ENCODE data around the gene TM9SF2.

GRCh38 chr13:99545979-99546378, 44.7 kb downstream of the TM9SF2 start:
- TF ChIP-seq GATA2 (IDR thresholded peaks at IDR 0.05; ENCODE audit: low read depth, low read length): no peak
- no peak for TF ChIP-seq GATA3 (IDR thresholded peaks at IDR 0.05; ENCODE audit: low read depth, low read length)

Data from SH-SY5Y (cell line).